SK-N-MC (cell line): ENCODE measurements around the gene ADCY2.

ENCODE experiments used
- DNase-seq: peaks from one replicate; pipeline ENCODE4 v3.0.0-alpha.2; 2011; ENCODE audit warnings: low read depth, low spot score
- H3K27ac ChIP-seq: fragments of 200-600 bp; sonication (generic); 2 replicates; pipeline ENCODE4 v1.5.1; 2016; ENCODE audit warnings: mixed run types
- H3K36me3 ChIP-seq: fragments of 200-600 bp; sonication (generic); 2 replicates; pipeline ENCODE4 v1.6.1; 2017; ENCODE audit warnings: antibody characterized with exemption, low read length, mixed read lengths; ENCODE audit not compliant: insufficient read depth
- H3K4me3 ChIP-seq: fragments of 200-600 bp; sonication (generic); 2 replicates; pipeline ENCODE4 v1.5.1; 2016
- H3K9ac ChIP-seq: fragments of 200-600 bp; sonication (generic); 2 replicates; pipeline ENCODE4 v1.8.0; 2017; ENCODE audit warnings: mixed run types, mixed read lengths; ENCODE audit not compliant: insufficient read length
- H3K9me3 ChIP-seq: fragments of 200-600 bp; sonication (generic); 2 replicates; pipeline ENCODE4 v1.6.1; 2017; ENCODE audit warnings: low read depth, mild to moderate bottlenecking, antibody characterized with exemption, low read length, moderate library complexity, mixed read lengths
- EZH2 ChIP-seq: fragments of 200-600 bp; sonication (generic); IDR thresholded peaks from one replicate; pipeline ENCODE4 v1.6.1; 2017; ENCODE audit warnings: antibody characterized with exemption
- FOXP2 ChIP-seq: optimal IDR thresholded peaks from 2 replicates; pipeline ENCODE3; 2011; ENCODE audit warnings: mild to moderate bottlenecking, moderate library complexity; ENCODE audit not compliant: insufficient read depth; ENCODE audit errors: extremely low read length, control extremely low read depth
- POLR2AphosphoS5 ChIP-seq: IDR thresholded peaks from 2 replicates; pipeline ENCODE4 v1.6.1; 2012; ENCODE audit warnings: mild to moderate bottlenecking, low read depth, low read length, borderline replicate concordance

ADCY2 gene

DNA sequence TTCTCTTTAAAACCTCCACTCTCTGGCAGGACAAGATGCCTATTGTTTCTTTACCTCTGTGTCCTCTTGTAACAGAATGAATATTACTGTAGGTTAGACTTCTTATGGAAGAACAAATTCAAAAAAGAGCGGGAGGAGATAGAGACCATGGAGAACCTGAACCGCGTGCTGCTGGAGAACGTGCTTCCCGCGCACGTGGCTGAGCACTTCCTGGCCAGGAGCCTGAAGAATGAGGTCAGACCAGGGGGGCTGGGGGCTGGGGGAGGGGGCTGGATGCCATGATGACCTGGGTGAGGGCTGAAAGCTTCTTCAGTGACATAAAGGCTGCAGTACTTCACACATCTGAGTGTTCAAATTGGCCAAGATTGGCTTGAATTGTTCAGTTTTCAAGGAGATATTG, 393.6 kb downstream of the ADCY2 start:
- H3K9ac ChIP-seq, result no peak overlapping the region
- no peaks in the 10 kb centered on the region for H3K36me3 ChIP-seq
- H3K27ac ChIP-seq, result no peak overlapping the region
- no peak for DNase-seq
- H3K9me3 ChIP-seq, result no peaks in the 10 kb centered on the region
- no peak overlapping the region for H3K4me3 ChIP-seq
- TF ChIP-seq EZH2 (no peak), POLR2AphosphoS5 (no peak), FOXP2 (no peak)

DNA sequence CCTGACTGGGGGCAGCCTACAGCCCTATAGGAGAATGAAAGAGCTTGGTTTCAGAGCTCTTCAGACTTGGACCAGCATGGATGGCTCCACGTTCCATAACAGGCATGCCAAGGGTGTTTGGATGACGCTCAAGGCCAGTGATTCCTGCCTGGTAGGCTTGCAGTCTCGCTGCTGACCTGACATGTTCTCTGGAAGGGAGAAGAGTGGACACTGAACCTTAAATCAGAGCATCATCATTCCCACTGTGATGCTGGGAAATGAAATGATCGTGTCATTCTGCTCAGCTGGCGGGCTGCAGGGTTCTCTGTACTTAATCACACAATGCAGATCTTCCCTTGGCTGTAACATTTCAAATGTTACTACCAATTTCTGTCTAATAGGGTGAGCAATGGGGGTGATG, 398.0 kb downstream of the ADCY2 start:
- no peak for DNase-seq
- Histone ChIP-seq H3K4me3 (no peak overlapping the region), H3K9ac (no peak overlapping the region), H3K27ac (no peak overlapping the region), H3K36me3 (no peaks in the 10 kb centered on the region), H3K9me3 (no peaks in the 10 kb centered on the region)
- TF ChIP-seq EZH2 (no peak), FOXP2 (no peak), POLR2AphosphoS5 (no peak)

DNA sequence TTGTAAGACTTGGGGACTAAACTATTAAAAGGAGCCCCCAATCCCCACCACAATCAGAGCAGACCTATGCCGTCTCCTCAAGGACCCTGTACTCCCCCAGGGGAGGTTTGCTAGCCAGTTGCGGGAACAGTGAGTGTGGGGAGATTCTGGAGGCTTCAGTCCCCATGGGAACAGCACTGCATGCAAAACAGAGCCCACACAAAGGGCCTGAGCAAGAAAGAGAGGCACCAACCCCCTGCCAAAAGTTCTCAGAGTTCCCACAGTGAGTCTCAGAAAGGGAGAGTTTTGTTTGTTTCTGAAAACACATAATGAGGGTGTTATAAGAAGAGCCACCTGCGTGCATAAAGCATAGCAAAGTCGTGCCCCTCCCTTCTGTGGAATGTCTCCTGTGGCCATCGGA, 398.4 kb downstream of the ADCY2 start:
- no peaks in the 10 kb centered on the region for H3K9me3 ChIP-seq
- no peaks in the 10 kb centered on the region for H3K36me3 ChIP-seq
- no peak overlapping the region for H3K9ac ChIP-seq
- no peak for DNase-seq
- TF ChIP-seq EZH2 (no peak), FOXP2 (no peak), POLR2AphosphoS5 (no peak)
- H3K4me3 ChIP-seq, result no peak overlapping the region
- H3K27ac ChIP-seq, result no peak overlapping the region

DNA sequence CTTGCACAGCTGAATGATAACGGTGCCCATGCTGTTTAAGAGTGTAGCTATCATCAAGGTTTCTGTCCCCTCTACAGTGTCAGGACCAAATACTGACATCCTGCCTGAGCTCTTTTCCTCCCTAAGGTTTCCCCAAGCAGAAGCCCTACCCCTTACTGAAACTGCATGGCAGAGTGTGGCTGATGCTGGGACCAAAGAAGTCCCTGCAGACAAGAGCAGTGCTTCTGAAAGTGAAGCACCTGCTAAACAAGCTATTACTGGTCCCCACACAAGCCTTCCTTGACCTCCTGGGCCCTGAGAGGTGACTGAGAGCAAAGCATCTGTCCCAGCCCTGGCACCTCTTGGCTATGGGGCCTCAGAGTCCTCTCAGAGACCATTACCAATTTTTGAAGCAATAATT, 398.9 kb downstream of the ADCY2 start:
- no peak for DNase-seq
- H3K27ac ChIP-seq, result no peak overlapping the region
- H3K36me3 ChIP-seq, result no peaks in the 10 kb centered on the region
- no peak overlapping the region for H3K4me3 ChIP-seq
- no peaks in the 10 kb centered on the region for H3K9me3 ChIP-seq
- no peak for TF ChIP-seq POLR2AphosphoS5
- no peak for TF ChIP-seq EZH2
- TF ChIP-seq FOXP2, result no peak
- H3K9ac ChIP-seq, result no peak overlapping the region

DNA sequence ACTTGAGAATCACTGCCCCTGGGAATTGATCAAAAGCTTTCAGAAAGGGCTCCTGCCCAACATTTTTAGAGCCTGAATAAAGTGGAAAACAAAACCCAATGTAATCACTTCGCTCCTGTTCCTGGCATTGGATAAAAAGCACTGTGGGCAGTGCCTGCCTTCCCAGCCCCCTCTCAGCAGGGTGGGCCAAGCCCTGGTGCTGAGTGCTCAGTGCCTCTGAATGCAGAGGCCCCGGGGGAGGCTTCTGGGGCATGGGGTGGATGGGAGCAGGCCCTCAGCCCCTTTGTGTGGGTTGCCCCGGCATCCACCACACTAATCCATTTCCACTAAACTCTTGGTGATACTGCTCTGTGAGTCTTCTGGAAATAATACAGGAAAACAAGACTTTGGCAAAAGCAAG, 399.4 kb downstream of the ADCY2 start:
- no peak overlapping the region for H3K9ac ChIP-seq
- TF ChIP-seq POLR2AphosphoS5, result no peak
- TF ChIP-seq EZH2, result no peak
- no peak for TF ChIP-seq FOXP2
- no peaks in the 10 kb centered on the region for H3K36me3 ChIP-seq
- DNase-seq, result no peak
- no peak overlapping the region for H3K27ac ChIP-seq
- H3K4me3 ChIP-seq, result no peak overlapping the region
- H3K9me3 ChIP-seq, result no peaks in the 10 kb centered on the region

DNA sequence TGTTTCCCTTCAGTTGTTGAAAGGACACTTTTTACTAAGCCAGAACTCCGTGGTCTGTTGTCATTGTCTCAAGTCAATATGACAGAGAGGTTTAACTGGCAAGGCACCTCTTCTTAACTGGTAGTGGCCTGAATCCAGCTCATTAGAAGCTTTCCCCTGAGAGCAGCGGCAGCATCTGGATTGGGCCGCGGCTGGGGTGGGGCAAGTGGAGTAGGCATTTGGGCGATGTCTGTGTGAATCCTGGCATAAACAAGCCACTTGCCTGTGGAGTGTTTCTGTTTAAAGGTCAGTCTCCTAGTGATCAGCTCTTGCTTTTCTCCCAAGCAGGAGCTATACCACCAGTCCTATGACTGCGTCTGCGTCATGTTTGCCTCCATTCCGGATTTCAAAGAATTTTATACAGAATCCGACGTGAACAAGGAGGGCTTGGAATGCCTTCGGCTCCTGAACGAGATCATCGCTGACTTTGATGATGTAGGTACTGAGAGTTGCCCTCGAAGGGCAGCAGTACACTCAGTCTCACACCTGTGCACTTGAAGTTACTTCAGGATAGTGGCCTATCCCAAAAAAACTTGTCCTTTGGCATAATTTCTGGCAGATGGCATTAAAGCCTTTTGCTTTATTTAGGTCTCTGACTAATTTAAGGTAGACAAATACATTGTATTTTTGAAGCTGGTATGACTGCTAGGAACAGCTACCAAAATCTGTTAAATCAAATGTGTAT, 406.1 kb downstream of the ADCY2 start:
- DNase-seq, result no peak
- no peak for TF ChIP-seq POLR2AphosphoS5
- no peak for TF ChIP-seq EZH2
- no peak for TF ChIP-seq FOXP2
- Histone ChIP-seq H3K27ac (no peak overlapping the region), H3K36me3 (no peaks in the 10 kb centered on the region), H3K4me3 (no peak overlapping the region), H3K9me3 (no peaks in the 10 kb centered on the region), H3K9ac (no peak overlapping the region)

DNA sequence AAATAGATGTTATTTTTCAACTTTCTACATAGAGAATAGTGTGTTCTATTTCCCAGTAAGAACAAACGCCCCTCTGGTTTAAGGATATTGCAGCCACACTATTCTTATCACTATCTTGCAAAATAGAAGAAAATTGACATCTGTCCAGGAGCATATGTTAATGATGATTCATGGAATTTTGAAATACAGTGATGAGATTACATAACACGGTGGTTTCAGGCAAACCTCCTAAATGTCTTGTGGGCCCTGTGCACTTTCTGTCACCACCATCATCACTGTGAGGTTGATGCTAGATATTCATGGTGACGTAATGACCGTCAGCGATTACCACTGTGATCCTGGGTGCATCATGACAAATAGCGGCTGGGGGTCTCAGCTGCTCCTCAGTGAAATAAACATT, 406.9 kb downstream of the ADCY2 start:
- H3K9ac ChIP-seq, result no peak overlapping the region
- H3K9me3 ChIP-seq, result no peaks in the 10 kb centered on the region
- H3K36me3 ChIP-seq, result no peaks in the 10 kb centered on the region
- no peak overlapping the region for H3K27ac ChIP-seq
- no peak overlapping the region for H3K4me3 ChIP-seq
- no peak for TF ChIP-seq EZH2
- no peak for DNase-seq

DNA sequence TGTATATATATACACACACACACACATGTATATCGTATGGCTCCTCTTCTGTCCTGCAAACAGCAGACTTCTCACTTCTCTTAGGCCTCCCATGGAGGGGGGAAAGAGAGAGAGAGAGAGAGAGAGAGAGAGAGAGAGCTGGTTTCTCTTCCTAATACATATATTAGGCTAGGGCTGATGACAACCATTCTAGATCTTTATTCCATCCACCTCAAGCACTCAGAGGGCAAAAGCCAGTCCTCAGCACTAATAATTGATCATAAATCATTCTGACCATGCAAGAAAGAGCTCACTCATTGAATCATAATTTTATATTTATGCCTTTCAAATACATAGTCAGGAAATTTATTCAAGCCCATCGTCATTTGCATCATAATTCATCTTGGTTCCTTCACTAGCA, 408.0 kb downstream of the ADCY2 start:
- no peak overlapping the region for H3K4me3 ChIP-seq
- TF ChIP-seq FOXP2 (no peak), POLR2AphosphoS5 (no peak), EZH2 (no peak)
- H3K9me3 ChIP-seq, result no peaks in the 10 kb centered on the region
- H3K36me3 ChIP-seq, result no peaks in the 10 kb centered on the region
- H3K27ac ChIP-seq, result no peak overlapping the region
- DNase-seq, result no peak
- H3K9ac ChIP-seq, result no peak overlapping the region

DNA sequence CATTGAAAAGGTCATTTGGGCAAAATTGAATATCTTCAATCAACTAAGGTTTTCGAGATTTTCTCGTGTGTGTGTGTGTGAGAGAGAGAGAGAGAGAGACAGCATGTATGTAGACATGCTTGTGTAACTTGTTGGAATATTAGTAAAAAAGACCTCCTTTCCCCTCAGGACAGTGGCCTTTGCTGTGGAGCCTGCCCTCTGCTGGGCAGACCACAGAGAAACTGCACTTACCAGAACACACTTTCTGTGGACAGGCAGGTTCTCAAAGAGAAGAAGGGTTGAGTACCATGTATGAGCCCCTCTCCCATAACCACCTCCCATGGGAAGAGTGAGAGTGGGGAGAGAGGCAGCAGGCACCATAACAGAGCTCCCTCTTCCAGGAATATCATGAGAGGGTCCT, 409.4 kb downstream of the ADCY2 start:
- no peak overlapping the region for H3K4me3 ChIP-seq
- H3K9ac ChIP-seq, result no peak overlapping the region
- H3K9me3 ChIP-seq, result no peaks in the 10 kb centered on the region
- TF ChIP-seq FOXP2 (no peak), POLR2AphosphoS5 (no peak), EZH2 (no peak)
- no peaks in the 10 kb centered on the region for H3K36me3 ChIP-seq
- no peak for DNase-seq
- no peak overlapping the region for H3K27ac ChIP-seq

DNA sequence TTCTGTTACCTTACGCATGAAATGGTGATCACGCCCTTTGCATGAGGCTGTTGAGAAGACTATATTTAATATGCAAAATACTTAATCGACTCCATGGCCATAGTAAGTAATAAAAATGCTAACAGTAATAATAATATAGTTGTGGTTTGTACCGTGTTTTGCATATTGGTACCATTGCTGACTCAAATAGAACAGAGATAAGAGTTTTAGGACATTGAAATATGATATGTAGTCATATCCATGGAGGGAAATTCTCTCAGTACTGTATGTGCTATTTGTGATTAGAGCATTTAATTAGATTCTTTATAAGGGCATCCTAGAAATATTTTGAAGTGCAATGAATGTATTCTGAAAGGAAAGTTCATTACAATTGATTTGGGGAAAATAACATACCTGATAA, 413.1 kb downstream of the ADCY2 start:
- H3K4me3 ChIP-seq, result no peak overlapping the region
- no peak overlapping the region for H3K9ac ChIP-seq
- no peak overlapping the region for H3K27ac ChIP-seq
- TF ChIP-seq POLR2AphosphoS5 (no peak), FOXP2 (no peak), EZH2 (no peak)
- H3K9me3 ChIP-seq, result no peaks in the 10 kb centered on the region
- no peak for DNase-seq
- H3K36me3 ChIP-seq, result no peaks in the 10 kb centered on the region
